ENCODE measurements around the gene RABGAP1. TPM values are rescaled to one million over a fixed set of nuclear protein-coding genes. Genes with fewer than 3 reads are reported as not detected.
A peak's percentile ranks its signal among the peaks of the same experiment; 100 is the strongest.

Gene RABGAP1
- total RNA-seq, 1 donor from 2014 or later, result 31.9 TPM

DNA sequence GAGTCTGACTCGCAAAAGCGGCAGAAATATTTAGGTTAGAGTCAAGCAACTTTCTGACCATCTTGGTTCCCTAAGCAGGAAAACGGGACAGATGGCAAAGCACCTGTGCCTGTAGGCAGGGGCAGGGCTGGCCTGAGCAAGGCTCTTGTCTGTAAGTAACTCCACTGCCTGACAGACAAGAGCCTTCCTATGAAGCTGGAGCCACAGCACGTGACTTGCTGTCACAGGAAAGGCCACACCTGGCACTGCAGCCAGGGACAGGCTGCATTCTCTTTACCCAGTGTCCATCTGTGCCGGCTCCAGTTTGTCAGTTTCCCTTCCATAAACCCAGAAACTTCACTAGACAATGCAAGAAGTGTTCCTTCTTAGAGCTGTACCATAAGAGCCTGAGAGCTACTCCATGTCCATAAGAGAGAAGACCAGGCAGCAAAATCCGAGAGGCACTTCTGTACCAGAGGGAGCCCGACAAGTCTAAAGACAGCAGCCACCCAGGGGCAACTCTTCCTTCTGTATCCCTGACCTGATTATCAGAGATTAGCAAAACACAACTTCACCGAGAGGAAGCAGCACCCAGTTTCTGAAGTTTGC lies 170.7 kb downstream of the RABGAP1 start:
- DNase-seq (ENCODE audit: low read depth), result peak; percentile 6
- Histone ChIP-seq H3K4me3 (ENCODE audit: low read depth, low read length) (no peak overlapping the region), H3K27me3 (ENCODE audit: control insufficient read depth, insufficient read depth, low read length) (no peaks in the 10 kb centered on the region), H3K36me3 (ENCODE audit: control insufficient read depth, insufficient read depth, low read length) (peaks cover 8% of the 10 kb centered on the region)
- TF ChIP-seq, protein P1, sequence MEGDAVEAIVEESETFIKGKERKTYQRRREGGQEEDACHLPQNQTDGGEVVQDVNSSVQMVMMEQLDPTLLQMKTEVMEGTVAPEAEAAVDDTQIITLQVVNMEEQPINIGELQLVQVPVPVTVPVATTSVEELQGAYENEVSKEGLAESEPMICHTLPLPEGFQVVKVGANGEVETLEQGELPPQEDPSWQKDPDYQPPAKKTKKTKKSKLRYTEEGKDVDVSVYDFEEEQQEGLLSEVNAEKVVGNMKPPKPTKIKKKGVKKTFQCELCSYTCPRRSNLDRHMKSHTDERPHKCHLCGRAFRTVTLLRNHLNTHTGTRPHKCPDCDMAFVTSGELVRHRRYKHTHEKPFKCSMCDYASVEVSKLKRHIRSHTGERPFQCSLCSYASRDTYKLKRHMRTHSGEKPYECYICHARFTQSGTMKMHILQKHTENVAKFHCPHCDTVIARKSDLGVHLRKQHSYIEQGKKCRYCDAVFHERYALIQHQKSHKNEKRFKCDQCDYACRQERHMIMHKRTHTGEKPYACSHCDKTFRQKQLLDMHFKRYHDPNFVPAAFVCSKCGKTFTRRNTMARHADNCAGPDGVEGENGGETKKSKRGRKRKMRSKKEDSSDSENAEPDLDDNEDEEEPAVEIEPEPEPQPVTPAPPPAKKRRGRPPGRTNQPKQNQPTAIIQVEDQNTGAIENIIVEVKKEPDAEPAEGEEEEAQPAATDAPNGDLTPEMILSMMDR (IDR thresholded peaks at IDR 0.05; ENCODE audit: insufficient read depth, low read length, severe bottlenecking), result no peak
- FAIRE-seq, result no peak

DNA sequence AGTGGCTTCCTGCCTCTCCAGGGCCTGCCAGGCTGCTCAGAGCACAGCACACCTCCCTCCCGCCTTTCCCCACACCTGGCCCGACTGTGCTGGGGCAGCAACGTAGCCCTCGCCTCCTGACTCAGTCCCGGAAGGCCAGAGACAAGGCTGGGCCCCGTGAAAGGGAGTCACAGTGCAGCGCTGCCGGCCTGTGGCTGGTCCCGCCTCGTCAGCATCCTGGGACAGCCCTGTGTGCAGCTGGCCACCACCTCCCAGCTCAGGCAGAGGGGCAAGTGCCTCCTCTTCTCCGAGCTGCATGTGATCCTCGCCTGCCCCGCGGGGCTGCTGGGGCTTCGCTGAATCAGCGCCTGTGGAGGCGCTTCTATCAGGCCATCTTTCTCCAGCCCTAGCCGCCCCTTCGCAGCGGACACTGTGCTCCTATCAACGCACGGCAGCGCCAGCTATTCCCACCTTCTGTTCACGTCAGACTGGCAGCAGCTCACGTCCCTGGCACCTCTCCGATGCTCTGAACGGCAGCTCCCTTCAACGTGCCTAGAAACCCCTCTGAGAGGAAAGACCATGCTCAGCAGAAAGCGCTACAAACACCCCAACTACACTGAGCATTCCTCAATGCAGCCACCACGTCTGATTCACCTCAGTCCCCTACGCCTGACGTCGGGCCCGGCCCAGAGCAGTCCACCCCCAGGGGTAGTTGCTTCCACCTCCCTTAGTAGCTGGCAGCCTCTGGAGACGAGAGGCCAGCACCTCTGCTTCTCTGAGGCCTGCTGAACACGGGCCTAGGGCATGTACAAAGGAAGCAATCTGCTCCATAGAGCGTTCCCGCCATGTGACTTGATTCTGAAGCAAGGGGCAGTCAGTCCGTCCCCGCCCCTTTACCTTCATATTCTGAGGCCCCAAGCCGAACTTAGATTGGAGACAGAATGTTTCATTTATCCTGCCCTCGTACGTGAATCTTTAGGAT lies 171.5 kb downstream of the RABGAP1 start:
- no peaks in the 10 kb centered on the region for H3K27me3 ChIP-seq (ENCODE audit: control insufficient read depth, insufficient read depth, low read length)
- H3K36me3 ChIP-seq (ENCODE audit: control insufficient read depth, insufficient read depth, low read length), result peaks cover 7% of the 10 kb centered on the region
- TF ChIP-seq, protein P1 (IDR thresholded peaks at IDR 0.05; ENCODE audit: insufficient read depth, low read length, severe bottlenecking), result no peak
- H3K4me3 ChIP-seq (ENCODE audit: low read depth, low read length), result no peak overlapping the region
- peak; percentile 41 for DNase-seq (ENCODE audit: low read depth)
- no peak for FAIRE-seq

DNA sequence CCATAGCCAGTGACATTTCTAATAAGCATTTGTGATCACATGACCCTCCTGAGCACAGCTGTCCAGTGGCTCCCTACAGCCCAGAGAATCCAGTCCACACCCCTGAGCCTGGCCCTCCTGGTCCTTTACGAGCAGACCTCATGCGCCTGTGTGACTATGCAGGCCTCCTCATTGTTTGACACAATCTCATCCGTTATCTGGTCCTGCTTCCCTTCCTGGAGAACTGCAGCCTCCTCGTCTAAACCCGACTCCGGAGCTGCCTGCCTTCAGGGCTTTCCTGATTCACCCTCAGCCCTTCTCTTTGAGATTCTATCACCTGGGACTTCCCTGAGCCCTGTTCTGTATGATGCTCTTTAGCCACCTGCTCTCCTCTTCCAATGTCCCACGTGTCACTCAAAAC lies 172.4 kb downstream of the RABGAP1 start:
- Histone ChIP-seq H3K27me3 (ENCODE audit: control insufficient read depth, insufficient read depth, low read length) (no peaks in the 10 kb centered on the region), H3K4me3 (ENCODE audit: low read depth, low read length) (no peak overlapping the region), H3K36me3 (ENCODE audit: control insufficient read depth, insufficient read depth, low read length) (peaks cover 5% of the 10 kb centered on the region)
- FAIRE-seq (peak; percentile 43), DNase-seq (ENCODE audit: low read depth) (no peak)
- TF ChIP-seq, protein P1 (IDR thresholded peaks at IDR 0.05; ENCODE audit: insufficient read depth, low read length, severe bottlenecking), result no peak

DNA sequence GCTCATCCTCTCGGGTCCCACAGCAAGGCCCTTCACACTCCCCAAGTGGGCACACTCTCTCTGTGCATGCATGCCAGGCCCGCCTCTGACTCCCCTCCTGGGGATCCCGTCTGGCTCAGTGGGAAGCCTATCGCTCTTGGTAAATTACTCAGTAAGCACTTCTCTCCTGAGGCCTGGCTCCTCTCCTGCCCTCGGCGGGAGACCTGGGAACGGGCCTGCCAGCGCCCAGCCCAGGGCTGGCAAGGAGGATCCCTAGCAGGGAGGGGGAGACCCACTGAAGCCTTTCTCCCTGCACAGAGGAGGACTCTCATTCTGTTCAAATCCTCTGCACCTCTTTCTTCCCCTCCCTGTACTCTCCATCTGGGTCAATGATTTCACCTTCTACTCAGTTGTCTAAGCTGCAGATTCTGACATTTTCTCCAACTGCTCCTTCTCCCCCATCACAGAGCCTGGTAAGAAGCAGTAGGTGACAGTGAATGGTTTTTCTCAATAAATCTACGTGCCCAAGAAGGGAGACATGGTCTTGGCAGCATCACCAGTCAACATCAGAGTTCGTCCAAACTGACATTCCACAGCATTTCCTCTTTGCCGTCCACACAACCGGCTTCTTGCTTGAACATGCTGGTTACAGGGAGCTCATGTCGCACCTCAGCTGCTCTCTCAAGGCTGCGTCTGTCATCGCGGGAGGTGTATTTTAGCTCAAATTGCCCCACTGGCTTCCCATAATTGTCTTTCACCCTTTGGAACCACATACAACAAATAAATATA lies 174.5 kb downstream of the RABGAP1 start:
- TF ChIP-seq, protein P1 (IDR thresholded peaks at IDR 0.05; ENCODE audit: insufficient read depth, low read length, severe bottlenecking), result no peak
- no peaks in the 10 kb centered on the region for H3K36me3 ChIP-seq (ENCODE audit: control insufficient read depth, insufficient read depth, low read length)
- DNase-seq (ENCODE audit: low read depth) (peak; percentile 23), FAIRE-seq (no peak)
- H3K27me3 ChIP-seq (ENCODE audit: control insufficient read depth, insufficient read depth, low read length), result no peaks in the 10 kb centered on the region
- H3K4me3 ChIP-seq (ENCODE audit: low read depth, low read length), result no peak overlapping the region

DNA sequence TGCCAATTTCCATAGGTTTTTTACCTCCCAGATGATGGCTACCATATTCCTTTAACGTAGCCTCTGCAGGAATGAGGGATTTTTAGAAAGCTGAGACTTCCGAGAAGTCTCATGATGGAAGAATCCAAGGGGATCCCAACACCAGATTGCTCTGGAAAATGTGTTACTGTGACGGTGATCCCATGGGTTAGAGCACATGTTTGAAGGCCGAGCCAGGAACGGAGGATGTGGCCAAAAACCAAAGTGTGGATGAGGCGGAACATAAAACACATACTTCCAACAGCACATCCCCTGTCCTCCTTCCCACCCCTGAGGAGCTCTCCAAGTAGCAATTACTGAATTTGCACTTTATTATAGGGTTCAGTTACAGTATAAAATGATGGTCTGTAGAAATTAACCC lies 175.2 kb downstream of the RABGAP1 start:
- FAIRE-seq (no peak), DNase-seq (ENCODE audit: low read depth) (no peak)
- Histone ChIP-seq H3K27me3 (ENCODE audit: control insufficient read depth, insufficient read depth, low read length) (no peaks in the 10 kb centered on the region), H3K4me3 (ENCODE audit: low read depth, low read length) (no peak overlapping the region), H3K36me3 (ENCODE audit: control insufficient read depth, insufficient read depth, low read length) (no peaks in the 10 kb centered on the region)
- TF ChIP-seq, protein P1 (IDR thresholded peaks at IDR 0.05; ENCODE audit: insufficient read depth, low read length, severe bottlenecking), result no peak
